GM21528 (cell line): Measurements from ENCODE around the gene TMEM179B.
"Not testable (repeated sequence)": the region's sequence is repeated elsewhere in the genome, so short reads cannot be mapped to it uniquely, and the experiment has no call there.

ENCODE experiments used
- ATAC-seq: cut with Tn5 transposase; IDR thresholded peaks from one replicate; pipeline ENCODE4 v1.9.1; 2021; ENCODE audit warnings: mild to moderate bottlenecking, moderate library complexity; ENCODE audit not compliant: unreplicated experiment, low FRiP score

Gene TMEM179B

GRCh38 chr11:62786318-62787004 is 741 bp upstream of the TMEM179B start:
- ATAC-seq, result peak; percentile 53

- no peak for ATAC-seq
Observed at GRCh38 chr11:62788991-62789390, 1.8 kb downstream of the TMEM179B start.

GRCh38 chr11:62789576-62789975 is 2.4 kb downstream of the TMEM179B start:
- no peak for ATAC-seq

GRCh38 chr11:62791501-62792201 is 4.4 kb downstream of the TMEM179B start, which contains the start of gene TMEM223:
Gene TMEM223, minus strand, starts transcription at chr11:62792006. Its CDS starts 12 bp downstream, at chr11:62791994.
- ATAC-seq, result peak; percentile 50

- ATAC-seq, result peak; percentile 3
Observed at GRCh38 chr11:62792202-62792575, 5.0 kb downstream of the TMEM179B start.

GRCh38 chr11:62794201-62794775 is 7.1 kb downstream of the TMEM179B start:
- no peak for ATAC-seq

GRCh38 chr11:62796281-62796680 is 9.1 kb downstream of the TMEM179B start:
- ATAC-seq, result no peak

GRCh38 chr11:62799486-62799885 is 12.3 kb downstream of the TMEM179B start:
- no peak for ATAC-seq

- no peak for ATAC-seq
Observed at GRCh38 chr11:62801071-62801470, 13.9 kb downstream of the TMEM179B start.

GRCh38 chr11:62804310-62805075 is 17.3 kb downstream of the TMEM179B start:
- ATAC-seq, result peak; percentile 29

- ATAC-seq, result peak; percentile 73
Observed at GRCh38 chr11:62805076-62805892, 18.1 kb downstream of the TMEM179B start, which contains the start of gene NXF1. Gene NXF1, minus strand, starts transcription at chr11:62805440. Its CDS starts 84 bp downstream, at chr11:62805356.

- ATAC-seq, result no peak
Observed at GRCh38 chr11:62805961-62806441, 18.8 kb downstream of the TMEM179B start.

- ATAC-seq, result no peak
Observed at GRCh38 chr11:62806611-62807121, 19.5 kb downstream of the TMEM179B start.

- no peak for ATAC-seq
Observed at GRCh38 chr11:62810748-62811147, 23.5 kb downstream of the TMEM179B start.

GRCh38 chr11:62811659-62812058 is 24.5 kb downstream of the TMEM179B start:
- ATAC-seq, result no peak

- no peak for ATAC-seq
Observed at GRCh38 chr11:62816557-62816956, 29.4 kb downstream of the TMEM179B start.

GRCh38 chr11:62817129-62817528 is 29.9 kb downstream of the TMEM179B start:
- ATAC-seq, result no peak

GRCh38 chr11:62823677-62824076 is 36.5 kb downstream of the TMEM179B start:
- ATAC-seq, result no peak

- not testable (repeated sequence) for ATAC-seq
Observed at GRCh38 chr11:62828130-62828529, 40.9 kb downstream of the TMEM179B start.
